ENCODE results near the gene GRB14.

GRCh38 chr2:164589522-164589921 lies 31.8 kb downstream of the GRB14 start:
- no peak for TF ChIP-seq ZFX (IDR thresholded peaks at IDR 0.05; ENCODE audit: borderline replicate concordance)
- TF ChIP-seq CTCF (IDR thresholded peaks at IDR 0.05), result no peak
